ENCODE data around the gene GLE1.
A peak's percentile ranks its signal among the peaks of the same experiment; 100 is the strongest.

DNA sequence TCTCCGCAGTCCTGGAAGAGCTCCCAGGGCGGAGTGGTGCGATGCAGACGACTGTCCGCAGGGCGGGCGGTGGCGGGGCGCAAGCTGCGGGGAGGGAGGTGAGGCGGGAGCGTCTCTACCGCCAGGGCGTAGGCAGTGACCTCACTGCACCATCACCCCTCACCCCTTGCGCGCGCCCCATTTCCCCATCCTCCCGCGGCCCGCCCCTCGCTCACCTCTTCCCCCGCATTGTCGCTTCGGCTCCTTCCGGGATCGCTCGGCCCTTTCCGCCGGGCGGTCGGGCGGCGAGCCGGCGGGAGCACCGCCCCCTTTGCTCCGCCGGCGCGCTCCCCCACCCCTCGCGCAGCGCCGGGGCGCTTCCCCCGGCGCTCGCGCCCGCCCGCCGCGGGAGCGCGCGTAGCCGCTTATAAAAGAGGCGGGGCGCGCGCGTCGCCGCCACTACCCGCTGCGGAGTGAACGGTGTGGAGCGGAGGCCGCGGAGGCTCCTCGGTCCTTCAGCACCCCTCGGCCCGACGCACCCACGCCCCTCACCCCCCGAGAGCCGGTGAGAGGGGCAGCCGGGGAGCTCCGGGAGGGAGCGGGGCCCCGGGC lies 47.7 kb downstream of the GLE1 start, which contains the start of gene SPTAN1:
- TF ChIP-seq, protein P1, sequence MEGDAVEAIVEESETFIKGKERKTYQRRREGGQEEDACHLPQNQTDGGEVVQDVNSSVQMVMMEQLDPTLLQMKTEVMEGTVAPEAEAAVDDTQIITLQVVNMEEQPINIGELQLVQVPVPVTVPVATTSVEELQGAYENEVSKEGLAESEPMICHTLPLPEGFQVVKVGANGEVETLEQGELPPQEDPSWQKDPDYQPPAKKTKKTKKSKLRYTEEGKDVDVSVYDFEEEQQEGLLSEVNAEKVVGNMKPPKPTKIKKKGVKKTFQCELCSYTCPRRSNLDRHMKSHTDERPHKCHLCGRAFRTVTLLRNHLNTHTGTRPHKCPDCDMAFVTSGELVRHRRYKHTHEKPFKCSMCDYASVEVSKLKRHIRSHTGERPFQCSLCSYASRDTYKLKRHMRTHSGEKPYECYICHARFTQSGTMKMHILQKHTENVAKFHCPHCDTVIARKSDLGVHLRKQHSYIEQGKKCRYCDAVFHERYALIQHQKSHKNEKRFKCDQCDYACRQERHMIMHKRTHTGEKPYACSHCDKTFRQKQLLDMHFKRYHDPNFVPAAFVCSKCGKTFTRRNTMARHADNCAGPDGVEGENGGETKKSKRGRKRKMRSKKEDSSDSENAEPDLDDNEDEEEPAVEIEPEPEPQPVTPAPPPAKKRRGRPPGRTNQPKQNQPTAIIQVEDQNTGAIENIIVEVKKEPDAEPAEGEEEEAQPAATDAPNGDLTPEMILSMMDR (IDR thresholded peaks at IDR 0.05) = peak in 2 of 4 experiments; percentile 30 to 36
- peak; percentile 75 to 89 for TF ChIP-seq POLR2A (IDR thresholded peaks at IDR 0.05)

All from sigmoid colon (tissue), 3 donors.